KMS-11 (cell line): ENCODE measurements around the gene PCDHGA4.
A peak's percentile ranks its signal among the peaks of the same experiment; 100 is the strongest.

Experiments used
- H2AFZ ChIP-seq: fragments of 200-600 bp; sonication (generic); 2 replicates; pipeline ENCODE4 v1.6.1; 2016; ENCODE audit warnings: antibody characterized with exemption, mixed run types, low read depth
- H3K27ac ChIP-seq: fragments of 200-600 bp; sonication (generic); 2 replicates; pipeline ENCODE4 v1.6.1; 2016; ENCODE audit warnings: mild to moderate bottlenecking, mixed run types
- H3K27me3 ChIP-seq: fragments of 200-600 bp; sonication (generic); 2 replicates; pipeline ENCODE4 v1.6.1; 2017; ENCODE audit warnings: mild to moderate bottlenecking, low read depth, mixed run types, moderate library complexity; ENCODE audit not compliant: insufficient read depth
- H3K36me3 ChIP-seq: fragments of 200-600 bp; sonication (generic); 2 replicates; pipeline ENCODE4 v1.6.1; 2017; ENCODE audit warnings: mild to moderate bottlenecking, mixed run types; ENCODE audit not compliant: insufficient read depth
- H3K4me1 ChIP-seq: fragments of 200-600 bp; sonication (generic); 2 replicates; pipeline ENCODE4 v1.6.1; 2016; ENCODE audit warnings: mild to moderate bottlenecking, low read depth, mixed run types; ENCODE audit not compliant: poor library complexity, severe bottlenecking
- H3K4me2 ChIP-seq: fragments of 200-600 bp; sonication (generic); 2 replicates; pipeline ENCODE4 v1.7.0; 2016; ENCODE audit warnings: mild to moderate bottlenecking, mixed run types
- H3K4me3 ChIP-seq: fragments of 200-600 bp; sonication (generic); IDR thresholded peaks from 2 replicates; pipeline ENCODE4 v1.6.1; 2017; ENCODE audit warnings: low read depth, low read length, mixed read lengths; ENCODE audit not compliant: insufficient read depth
- H3K79me2 ChIP-seq: fragments of 200-600 bp; sonication (generic); 2 replicates; pipeline ENCODE4 v1.6.1; 2016; ENCODE audit warnings: low read depth, mixed run types; ENCODE audit not compliant: insufficient read depth
- H3K9ac ChIP-seq: fragments of 200-600 bp; sonication (generic); 2 replicates; pipeline ENCODE4 v1.6.1; 2016; ENCODE audit warnings: mild to moderate bottlenecking, mixed run types
- H4K20me1 ChIP-seq: fragments of 200-600 bp; sonication (generic); 2 replicates; pipeline ENCODE4 v1.6.1; 2016; ENCODE audit warnings: mild to moderate bottlenecking, mixed run types; ENCODE audit not compliant: insufficient read depth
- CTCF ChIP-seq: fragments of 200-600 bp; sonication (generic); conservative IDR thresholded peaks from 2 replicates; pipeline ENCODE4 v1.6.1; 2017; ENCODE audit warnings: low read depth, mild to moderate bottlenecking, antibody characterized with exemption, low read length, moderate library complexity, mixed read lengths

PCDHGA4 gene

GRCh38 chr5:141363952-141364660 lies 9.3 kb downstream of the PCDHGA4 start, which contains the start of gene PCDHGA5:
Gene PCDHGA5 (plus strand): TSS chr5:141364162. CDS start chr5:141364331, 169 bp downstream.
- Histone ChIP-seq H3K27me3 (no peaks in the 10 kb centered on the region), H3K9ac (no peak within 1 kb of the TSS), H3K27ac (no peak within 1 kb of the TSS), H3K4me3 (no peak within 1 kb of the TSS), H3K79me2 (no peaks in the 10 kb centered on the region), H3K4me1 (no peaks in the 10 kb centered on the region), H4K20me1 (no peaks in the 10 kb centered on the region), H2AFZ (no peak within 1 kb of the TSS), H3K36me3 (no peaks in the 10 kb centered on the region), H3K4me2 (no peak within 1 kb of the TSS)
- TF ChIP-seq CTCF, result no peak

GRCh38 chr5:141366016-141366896 lies 11.4 kb downstream of the PCDHGA4 start:
- Histone ChIP-seq H3K4me2 (no peak overlapping the region), H3K27ac (no peak overlapping the region), H3K4me1 (no peaks in the 10 kb centered on the region), H3K4me3 (no peak overlapping the region), H4K20me1 (no peaks in the 10 kb centered on the region), H3K9ac (no peak overlapping the region), H3K36me3 (no peaks in the 10 kb centered on the region), H3K27me3 (no peaks in the 10 kb centered on the region), H3K79me2 (no peaks in the 10 kb centered on the region), H2AFZ (no peak overlapping the region)
- no peak for TF ChIP-seq CTCF

- no peak within 1 kb of the TSS for H3K4me3 ChIP-seq
- H3K36me3 ChIP-seq, result no peaks in the 10 kb centered on the region
- H3K79me2 ChIP-seq, result no peaks in the 10 kb centered on the region
- peak within 1 kb of the TSS; percentile 33; the same call in 1 of the 2 replicates for H3K4me2 ChIP-seq
- H3K4me1 ChIP-seq, result no peaks in the 10 kb centered on the region
- H3K27ac ChIP-seq, result no peak within 1 kb of the TSS
- H4K20me1 ChIP-seq, result no peaks in the 10 kb centered on the region
- no peaks in the 10 kb centered on the region for H3K27me3 ChIP-seq
- no peak within 1 kb of the TSS for H3K9ac ChIP-seq
- peak within 1 kb of the TSS; percentile 76 for H2AFZ ChIP-seq
- peak; percentile 37; the same call in 1 of the 2 replicates for TF ChIP-seq CTCF
Observed at GRCh38 chr5:141369994-141370848, 15.4 kb downstream of the PCDHGA4 start, which contains the start of gene PCDHGB3. Gene PCDHGB3 (plus strand): TSS chr5:141370242. CDS start chr5:141370395, 153 bp downstream.
